ENCODE results near the gene UNC5CL.

DNA sequence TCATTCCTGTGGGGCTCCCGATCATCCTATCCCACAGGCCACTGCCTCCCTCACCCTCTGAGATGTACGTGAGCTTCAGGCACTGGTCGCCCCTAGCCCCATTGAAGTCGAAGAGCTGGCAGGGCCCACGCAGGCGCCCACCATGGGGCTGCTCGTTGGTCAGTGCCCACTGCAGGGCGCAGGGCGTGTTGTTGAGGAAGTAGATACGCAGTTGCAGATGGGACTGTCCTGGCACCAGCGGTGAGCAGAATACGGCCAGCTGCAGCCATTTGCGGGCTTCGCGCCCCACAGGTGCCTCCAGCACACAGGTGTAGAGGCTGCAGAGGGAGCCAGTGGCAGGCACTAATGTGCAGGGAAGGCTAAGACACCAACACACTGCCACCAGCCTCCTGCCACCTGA, 6.2 kb downstream of the UNC5CL start:
- TF ChIP-seq, protein P1, sequence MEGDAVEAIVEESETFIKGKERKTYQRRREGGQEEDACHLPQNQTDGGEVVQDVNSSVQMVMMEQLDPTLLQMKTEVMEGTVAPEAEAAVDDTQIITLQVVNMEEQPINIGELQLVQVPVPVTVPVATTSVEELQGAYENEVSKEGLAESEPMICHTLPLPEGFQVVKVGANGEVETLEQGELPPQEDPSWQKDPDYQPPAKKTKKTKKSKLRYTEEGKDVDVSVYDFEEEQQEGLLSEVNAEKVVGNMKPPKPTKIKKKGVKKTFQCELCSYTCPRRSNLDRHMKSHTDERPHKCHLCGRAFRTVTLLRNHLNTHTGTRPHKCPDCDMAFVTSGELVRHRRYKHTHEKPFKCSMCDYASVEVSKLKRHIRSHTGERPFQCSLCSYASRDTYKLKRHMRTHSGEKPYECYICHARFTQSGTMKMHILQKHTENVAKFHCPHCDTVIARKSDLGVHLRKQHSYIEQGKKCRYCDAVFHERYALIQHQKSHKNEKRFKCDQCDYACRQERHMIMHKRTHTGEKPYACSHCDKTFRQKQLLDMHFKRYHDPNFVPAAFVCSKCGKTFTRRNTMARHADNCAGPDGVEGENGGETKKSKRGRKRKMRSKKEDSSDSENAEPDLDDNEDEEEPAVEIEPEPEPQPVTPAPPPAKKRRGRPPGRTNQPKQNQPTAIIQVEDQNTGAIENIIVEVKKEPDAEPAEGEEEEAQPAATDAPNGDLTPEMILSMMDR (IDR thresholded peaks at IDR 0.05) = no peak
- no peak for TF ChIP-seq ETV6 (CRISPR knock-in tag; IDR thresholded peaks at IDR 0.05)
- no peak for TF ChIP-seq NR2C2 (CRISPR knock-in tag; IDR thresholded peaks at IDR 0.05)
- TF ChIP-seq, protein P2, sequence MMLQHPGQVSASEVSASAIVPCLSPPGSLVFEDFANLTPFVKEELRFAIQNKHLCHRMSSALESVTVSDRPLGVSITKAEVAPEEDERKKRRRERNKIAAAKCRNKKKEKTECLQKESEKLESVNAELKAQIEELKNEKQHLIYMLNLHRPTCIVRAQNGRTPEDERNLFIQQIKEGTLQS (CRISPR knock-in tag; conservative IDR thresholded peaks at IDR 0.05) = no peak
- TF ChIP-seq, protein P3, sequence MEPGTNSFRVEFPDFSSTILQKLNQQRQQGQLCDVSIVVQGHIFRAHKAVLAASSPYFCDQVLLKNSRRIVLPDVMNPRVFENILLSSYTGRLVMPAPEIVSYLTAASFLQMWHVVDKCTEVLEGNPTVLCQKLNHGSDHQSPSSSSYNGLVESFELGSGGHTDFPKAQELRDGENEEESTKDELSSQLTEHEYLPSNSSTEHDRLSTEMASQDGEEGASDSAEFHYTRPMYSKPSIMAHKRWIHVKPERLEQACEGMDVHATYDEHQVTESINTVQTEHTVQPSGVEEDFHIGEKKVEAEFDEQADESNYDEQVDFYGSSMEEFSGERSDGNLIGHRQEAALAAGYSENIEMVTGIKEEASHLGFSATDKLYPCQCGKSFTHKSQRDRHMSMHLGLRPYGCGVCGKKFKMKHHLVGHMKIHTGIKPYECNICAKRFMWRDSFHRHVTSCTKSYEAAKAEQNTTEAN (CRISPR knock-in tag; IDR thresholded peaks at IDR 0.05) = no peak
- TF ChIP-seq SMAD3 (CRISPR knock-in tag; IDR thresholded peaks at IDR 0.05; ENCODE audit: borderline replicate concordance) = no peak
- TF ChIP-seq ZNF396 (CRISPR knock-in tag; IDR thresholded peaks at IDR 0.05; ENCODE audit: borderline replicate concordance) = no peak

Data from WTC11 (cell line).